HG02763 (cell line): ENCODE data around the gene MRPL4.
"Not testable (repeated sequence)": the region's sequence is repeated elsewhere in the genome, so short reads cannot be mapped to it uniquely, and the experiment has no call there.

Experiments
- ATAC-seq: cut with Tn5 transposase; IDR thresholded peaks from one replicate; pipeline ENCODE4 v1.9.1; 2021; ENCODE audit warnings: mild to moderate bottlenecking, moderate library complexity; ENCODE audit not compliant: unreplicated experiment

The MRPL4 gene

DNA sequence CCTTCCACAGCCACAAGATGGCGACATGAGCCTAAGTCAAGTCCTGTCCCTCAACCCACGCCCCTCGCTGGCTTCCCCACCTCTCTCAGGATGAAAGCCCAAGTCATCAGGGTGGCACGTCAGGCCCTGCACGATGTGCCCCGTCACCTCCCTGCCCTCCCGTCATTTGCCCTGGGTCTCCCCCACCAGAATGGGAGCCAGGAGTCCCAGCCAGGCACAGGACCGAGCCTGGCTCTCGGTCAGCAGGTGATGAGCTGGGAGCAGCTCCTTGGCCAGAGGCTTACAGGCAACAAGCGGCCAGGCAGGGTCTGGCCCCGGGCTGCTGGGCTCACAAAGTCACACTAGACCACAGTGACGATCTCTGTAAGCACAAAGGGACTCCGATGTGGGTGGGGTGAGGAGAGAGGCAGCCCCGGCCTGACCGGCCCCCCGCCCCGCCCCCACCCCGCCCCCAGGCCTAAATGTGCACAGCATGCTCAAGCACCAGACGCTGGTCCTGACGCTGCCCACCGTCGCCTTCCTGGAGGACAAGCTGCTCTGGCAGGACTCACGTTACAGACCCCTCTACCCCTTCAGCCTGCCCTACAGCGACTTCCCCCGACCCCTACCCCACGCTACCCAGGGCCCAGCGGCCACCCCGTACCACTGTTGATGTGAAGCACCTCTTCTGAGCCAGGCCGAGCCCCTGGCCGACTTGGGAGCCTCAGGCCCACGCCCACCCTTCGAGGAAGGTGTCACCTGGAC lies 7.3 kb downstream of the MRPL4 start:
- ATAC-seq, result no peak

GRCh38 chr19:10260141-10260584 lies 8.1 kb downstream of the MRPL4 start:
- ATAC-seq, result no peak

- ATAC-seq, result no peak
These were observed 10.8 kb downstream of the MRPL4 start for GRCh38 chr19:10262771-10263170.

DNA sequence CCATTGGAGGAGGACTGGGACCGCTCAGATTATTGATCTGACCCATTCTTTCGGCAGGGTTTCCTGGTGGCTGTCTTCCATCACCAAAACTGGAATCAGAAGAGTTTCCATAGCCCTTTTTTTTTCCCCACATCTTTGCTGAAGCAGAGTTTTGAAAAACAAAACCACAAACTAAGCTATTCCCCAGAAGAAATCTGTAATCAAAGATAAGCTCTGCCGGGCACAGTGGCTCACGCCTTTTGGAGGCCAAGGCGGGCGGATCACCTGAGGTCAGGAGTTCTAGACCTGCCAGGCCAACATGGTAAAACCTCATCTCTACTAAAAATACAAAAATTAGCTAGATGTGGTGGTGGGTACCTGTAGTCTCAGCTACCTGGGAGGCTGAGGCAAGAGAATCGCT lies 14.7 kb downstream of the MRPL4 start:
- no peak for ATAC-seq

GRCh38 chr19:10268071-10268470 lies 16.1 kb downstream of the MRPL4 start:
- ATAC-seq, result no peak

DNA sequence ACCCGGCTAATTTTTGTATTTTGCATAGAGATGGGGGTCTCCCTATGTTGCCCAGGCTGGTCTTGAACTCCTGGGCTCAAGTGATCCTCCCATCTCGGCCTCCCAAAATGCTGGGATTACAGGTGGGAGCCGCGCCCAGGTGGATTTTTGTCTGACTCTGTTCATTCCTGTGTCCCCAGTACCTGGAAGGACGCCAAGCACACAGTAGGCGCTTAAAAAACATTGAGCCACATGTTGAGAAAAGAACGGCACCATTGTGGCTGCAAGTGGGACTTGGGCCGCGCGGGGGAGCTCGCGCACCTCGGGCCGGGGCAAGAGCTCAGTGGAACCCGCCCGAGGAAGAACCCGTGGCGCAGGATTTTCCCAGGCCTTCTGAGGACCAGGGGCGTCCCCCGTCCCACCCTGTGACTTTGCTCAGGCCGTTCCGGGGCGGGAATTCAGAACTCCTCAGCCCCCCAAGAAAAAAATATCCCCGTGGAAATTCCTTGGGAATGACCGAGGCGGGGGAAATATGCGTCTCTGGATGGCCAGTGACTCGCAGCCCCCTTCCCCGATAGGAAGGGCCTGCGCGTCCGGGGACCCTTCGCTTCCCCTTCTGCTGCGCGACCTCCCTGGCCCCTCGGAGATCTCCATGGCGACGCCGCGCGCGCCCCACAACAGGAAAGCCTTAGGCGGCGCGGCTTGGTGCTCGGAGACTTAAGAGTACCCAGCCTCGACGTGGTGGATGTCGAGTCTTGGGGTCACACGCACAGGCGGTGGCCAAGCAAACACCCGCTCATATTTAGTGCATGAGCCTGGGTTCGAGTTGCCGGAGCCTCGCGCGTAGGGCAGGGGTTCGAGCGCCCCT lies 17.5 kb downstream of the MRPL4 start:
- ATAC-seq, result no peak

DNA sequence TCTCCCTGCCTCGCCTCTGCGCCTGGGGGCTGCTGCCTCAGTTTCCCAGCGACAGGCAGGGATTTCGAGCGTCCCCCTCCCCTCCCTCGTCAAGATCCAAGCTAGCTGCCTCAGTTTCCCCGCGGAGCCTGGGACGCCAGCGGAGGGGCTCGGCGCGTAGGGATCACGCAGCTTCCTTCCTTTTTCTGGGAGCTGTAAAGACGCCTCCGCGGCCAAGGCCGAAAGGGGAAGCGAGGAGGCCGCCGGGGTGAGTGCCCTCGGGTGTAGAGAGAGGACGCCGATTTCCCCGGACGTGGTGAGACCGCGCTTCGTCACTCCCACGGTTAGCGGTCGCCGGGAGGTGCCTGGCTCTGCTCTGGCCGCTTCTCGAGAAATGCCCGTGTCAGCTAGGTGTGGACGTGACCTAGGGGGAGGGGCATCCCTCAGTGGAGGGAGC lies 18.2 kb downstream of the MRPL4 start:
- peak; percentile 41 for ATAC-seq

GRCh38 chr19:10270616-10271394 lies 18.8 kb downstream of the MRPL4 start, which contains the start of gene ICAM1:
Gene ICAM1 (plus strand): TSS chr19:10271120. CDS start chr19:10271160, 40 bp downstream.
- peak; percentile 53 for ATAC-seq

DNA sequence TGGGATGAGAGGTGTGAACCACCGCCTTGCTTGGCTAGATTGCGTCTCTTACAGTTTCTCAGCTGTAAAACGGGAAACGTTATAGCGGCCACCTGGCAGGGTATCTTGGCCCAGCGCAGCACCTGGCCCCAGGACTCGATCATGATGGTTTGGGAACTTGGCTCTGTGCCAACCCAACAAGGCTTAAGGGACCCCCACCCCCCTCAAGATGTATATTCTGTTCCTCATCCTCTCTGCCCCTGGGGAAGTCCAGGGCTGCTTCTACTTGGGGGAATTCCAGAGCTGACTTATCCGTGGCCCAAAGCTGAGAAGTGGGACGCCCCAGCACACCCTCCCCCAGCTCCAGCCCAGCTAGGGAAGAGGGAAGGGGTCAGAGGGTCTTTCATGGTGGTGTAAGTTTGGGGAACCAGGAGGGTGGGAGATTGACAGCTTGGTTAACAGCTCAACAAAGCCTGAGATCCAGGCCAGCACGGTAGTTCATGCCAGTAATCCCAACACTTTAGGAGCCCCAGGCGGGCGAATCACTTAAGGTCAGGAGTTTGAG lies 19.6 kb downstream of the MRPL4 start:
- ATAC-seq, result peak; percentile 4

- no peak for ATAC-seq
These were observed 22.6 kb downstream of the MRPL4 start for GRCh38 chr19:10274589-10274988.

DNA sequence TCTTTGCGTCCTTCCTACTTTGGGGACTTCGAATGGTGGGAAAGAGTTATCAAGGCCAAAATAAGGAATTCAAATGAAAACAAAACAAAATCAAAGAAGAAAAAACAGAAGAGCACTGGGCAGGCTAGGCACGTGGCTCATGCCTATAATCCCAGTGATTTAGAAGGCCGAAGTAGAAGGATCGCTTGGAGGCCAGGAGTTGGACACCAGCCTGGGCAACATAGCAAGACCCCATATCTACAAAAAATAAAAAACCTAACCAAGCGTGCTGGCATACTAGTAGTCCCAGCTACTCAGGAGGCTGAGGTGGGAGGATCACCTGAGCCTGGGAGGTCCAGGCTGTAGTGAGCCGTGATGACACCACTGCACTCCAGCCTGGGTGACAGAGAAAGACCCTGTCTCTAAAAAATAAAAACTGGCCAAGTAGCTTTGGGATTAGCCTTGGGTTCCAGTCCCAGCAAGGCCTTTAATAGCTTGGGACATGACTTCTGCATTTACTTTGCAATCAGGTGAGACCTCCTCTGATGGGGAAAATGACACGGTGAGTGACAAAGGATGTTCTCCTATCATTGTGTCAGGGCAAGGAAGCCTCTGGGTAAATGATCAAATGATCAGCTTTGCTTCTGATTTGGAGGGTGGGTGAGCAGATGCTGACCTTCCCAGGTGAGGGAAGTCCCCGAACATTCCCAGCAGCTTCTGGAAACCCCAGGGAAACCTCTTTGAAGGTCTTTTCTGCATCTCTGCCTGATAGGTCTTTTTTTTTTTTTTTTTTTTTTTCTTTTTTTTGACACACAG lies 26.0 kb downstream of the MRPL4 start:
- ATAC-seq, result no peak

DNA sequence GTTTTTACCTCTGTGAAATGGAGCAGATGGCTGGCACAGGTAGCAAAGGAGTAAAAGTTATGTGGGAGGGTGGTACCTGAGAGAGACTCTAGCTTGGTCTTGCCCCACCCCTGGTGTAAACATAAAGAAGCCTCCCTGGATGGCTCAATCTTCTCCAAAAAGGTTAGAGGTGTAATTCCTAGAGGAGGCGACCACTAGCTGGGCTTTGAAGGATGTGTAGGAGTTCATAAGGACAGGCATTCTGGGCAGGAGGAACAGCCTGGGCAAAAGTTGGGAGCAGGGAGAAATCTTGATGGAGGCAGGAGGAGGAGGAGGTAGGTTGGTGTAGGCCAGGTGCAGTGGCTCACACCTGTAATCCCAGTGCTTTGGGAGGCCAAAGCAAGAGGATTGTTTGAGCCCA lies 26.9 kb downstream of the MRPL4 start:
- ATAC-seq, result no peak

DNA sequence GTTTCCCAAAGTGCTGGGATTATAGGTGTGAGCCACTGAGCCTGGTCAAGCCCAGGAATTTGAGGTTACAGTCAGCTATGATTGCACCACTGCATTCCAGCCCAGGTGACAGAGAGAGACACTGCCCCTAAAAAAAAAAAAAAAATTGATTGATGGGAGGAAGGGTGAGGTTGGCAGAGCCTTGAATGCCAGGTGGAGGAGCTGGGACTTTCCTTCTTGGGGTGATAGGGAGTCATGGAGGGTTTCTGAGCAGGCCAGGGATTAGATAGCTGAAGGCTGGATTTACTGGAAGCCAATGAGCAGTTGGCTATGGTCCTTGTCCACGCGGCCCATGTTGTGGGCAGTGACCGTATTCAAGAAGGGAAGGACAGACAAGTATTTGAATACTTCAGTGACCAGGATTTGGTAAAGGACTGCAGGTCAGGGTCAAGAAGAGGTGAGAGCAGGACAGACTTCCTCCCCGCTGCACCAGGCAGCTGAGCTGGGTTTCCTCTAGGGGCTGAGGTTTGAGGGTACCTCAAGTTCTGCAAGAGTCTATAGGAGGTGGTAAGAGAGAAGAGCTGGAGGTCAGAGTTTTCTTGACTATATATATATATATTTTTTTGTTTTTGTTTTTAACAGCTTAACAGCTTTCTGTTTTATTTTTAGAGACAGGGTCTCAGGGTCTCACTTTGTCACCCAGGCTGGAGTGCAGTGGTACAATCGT lies 27.9 kb downstream of the MRPL4 start:
- no peak for ATAC-seq

DNA sequence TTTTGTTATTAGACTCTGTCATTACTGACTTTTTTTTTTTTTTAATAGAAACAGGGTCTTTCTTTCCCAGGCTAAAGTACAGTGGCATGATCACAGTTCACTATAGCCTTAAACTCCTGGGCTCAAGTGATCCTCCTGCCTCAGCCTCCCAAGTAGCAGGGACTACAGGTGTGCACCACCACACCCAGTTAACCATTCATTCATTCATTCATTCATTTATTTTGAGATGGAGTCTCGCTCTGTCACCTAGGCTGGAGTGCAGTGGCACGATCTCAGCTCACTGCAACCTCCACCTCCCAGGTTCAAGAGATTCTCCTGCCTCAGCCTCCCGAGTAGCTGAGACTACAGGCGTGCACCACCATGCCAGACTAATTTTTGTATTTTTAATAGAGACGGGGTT lies 30.0 kb downstream of the MRPL4 start:
- ATAC-seq, result not testable (repeated sequence)

DNA sequence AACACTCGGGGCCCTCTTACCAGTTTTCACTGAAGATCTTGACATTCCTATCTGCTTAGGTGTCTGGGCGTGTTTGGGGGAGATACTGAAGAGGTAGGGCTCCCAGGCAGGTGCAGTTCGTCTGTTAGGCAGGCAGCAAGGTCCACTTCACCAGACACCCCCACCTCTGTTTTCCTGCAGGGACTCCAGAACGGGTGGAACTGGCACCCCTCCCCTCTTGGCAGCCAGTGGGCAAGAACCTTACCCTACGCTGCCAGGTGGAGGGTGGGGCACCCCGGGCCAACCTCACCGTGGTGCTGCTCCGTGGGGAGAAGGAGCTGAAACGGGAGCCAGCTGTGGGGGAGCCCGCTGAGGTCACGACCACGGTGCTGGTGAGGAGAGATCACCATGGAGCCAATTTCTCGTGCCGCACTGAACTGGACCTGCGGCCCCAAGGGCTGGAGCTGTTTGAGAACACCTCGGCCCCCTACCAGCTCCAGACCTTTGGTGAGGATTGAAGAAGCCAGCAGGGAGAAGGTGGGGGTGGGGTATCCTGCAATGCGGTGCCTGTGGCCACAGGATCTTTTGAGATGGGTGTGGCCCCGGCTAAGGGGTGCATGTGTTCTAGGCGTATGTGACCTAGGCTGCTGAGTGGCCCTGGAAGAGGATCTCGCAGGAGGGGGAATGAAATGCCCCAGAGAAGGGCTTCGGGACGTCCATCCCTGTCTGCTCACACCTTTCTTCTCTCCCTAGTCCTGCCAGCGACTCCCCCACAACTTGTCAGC lies 31.5 kb downstream of the MRPL4 start:
- no peak for ATAC-seq

GRCh38 chr19:10284065-10284959 lies 32.3 kb downstream of the MRPL4 start:
- no peak for ATAC-seq

GRCh38 chr19:10284960-10285278 lies 32.9 kb downstream of the MRPL4 start:
- no peak for ATAC-seq

GRCh38 chr19:10285393-10285792 lies 33.4 kb downstream of the MRPL4 start:
- ATAC-seq, result no peak
